Inflammatory macrophage (primary cell): ENCODE measurements around the gene SUPT3H.

Experiments
- DNase-seq, 2 donors: peaks; one replicate each; pipeline ENCODE4 v3.0.0-alpha.2; 2020 to 2022

Gene SUPT3H

GRCh38 chr6:44782892-44783291, 594.8 kb downstream of the SUPT3H start:
- peak; percentile 30 to 52 for DNase-seq

DNA sequence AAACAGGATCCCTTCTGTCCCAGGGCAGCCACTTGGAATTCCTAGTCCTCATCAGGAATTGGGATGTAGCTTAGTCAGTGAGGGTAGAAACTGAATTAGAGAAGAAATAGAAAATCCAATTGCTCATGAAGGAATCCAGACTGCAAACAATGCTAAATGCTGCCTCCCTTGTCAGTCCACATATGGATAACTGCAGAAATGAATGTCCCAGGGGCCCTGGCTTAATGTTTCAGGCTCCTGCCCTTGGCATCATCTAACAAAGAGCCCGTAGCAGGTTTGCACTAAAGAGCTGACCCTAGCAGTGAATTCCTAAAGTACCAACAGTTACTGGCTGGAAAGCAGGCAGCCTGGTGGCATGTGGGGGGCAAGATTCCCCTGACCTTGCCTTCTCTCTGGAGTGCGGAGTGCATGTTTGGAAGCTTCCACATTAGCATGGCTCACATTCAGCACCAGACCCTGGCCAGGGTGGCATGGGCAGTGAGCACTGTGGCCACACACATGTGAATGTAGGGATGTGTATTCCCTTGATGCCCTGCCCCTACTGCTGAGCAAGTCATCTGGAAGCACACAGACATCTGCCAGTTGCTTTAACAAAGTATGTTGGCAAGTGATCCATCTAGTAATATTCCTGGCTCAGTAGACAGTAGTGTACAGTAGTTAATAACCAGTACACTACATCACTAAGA, 595.7 kb downstream of the SUPT3H start:
- no peak for DNase-seq

DNA sequence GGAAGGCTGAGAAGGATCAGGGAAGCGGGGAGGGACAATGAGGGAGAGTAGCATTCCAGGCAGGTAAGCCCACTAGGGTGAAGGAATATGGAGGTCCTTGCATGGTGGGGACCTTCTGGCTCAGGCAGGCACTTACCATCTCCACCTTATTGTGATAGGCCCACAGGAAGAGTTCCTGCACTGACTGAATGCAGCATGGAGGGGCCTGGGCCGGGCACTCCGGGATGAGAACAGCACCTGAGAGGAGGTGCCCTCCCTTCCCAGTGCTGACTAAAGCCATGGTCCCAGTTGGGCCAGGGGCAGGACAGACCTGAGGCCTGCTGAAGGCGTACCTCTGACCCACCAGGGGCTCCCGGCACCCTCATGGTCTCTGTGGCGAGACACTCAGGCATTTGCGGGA, 597.6 kb downstream of the SUPT3H start:
- no peak for DNase-seq

DNA sequence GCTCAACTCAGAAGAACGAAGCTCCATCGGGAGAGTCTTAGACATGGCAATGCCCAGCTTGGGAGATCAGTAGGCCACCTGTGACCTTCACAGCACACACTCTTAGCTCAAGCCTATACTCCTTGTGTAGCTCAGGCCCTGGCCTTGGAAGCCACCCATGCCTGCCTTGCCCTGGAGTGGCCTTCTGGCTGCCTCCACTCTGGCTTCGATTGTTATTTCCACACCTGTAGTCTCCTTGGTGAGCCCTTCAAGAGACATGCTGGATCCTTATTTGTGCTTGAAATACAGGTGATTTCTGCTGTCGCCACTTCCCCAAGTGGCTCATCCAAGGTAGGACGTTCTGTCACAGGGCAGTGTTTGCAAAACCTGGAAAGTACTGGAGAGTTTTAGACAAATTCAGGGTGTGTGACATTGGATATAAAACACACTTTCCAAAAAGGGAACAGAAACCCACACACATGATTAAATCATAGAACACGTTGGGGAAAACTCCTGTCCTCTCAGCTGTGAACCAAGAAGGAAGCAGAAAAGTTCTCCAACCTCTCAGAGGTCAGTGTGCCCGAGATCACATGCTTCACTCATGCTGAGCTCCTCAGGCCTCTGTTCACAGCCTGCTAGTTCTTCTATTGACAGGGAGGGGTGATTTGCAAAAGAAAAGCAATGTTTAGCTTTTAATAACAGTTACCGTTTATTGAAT, 598.5 kb downstream of the SUPT3H start:
- peak; percentile 91 for DNase-seq
